HG02885 (cell line): ENCODE data around the gene RIT2.

Experiments used
- ATAC-seq: cut with Tn5 transposase; IDR thresholded peaks from one replicate; pipeline ENCODE4 v1.9.1; 2021; ENCODE audit warnings: mild to moderate bottlenecking; ENCODE audit not compliant: unreplicated experiment, poor library complexity

Gene RIT2

GRCh38 chr18:43092539-43092938 lies 22.9 kb downstream of the RIT2 start:
- ATAC-seq, result no peak

- ATAC-seq, result no peak
These were observed 34.1 kb downstream of the RIT2 start for GRCh38 chr18:43081396-43081795.

- no peak for ATAC-seq
These were observed 34.8 kb downstream of the RIT2 start for GRCh38 chr18:43080671-43081070.

- ATAC-seq, result no peak
These were observed 36.1 kb downstream of the RIT2 start for GRCh38 chr18:43079422-43079821.

GRCh38 chr18:43078478-43079092 lies 36.9 kb downstream of the RIT2 start:
- ATAC-seq, result no peak

- ATAC-seq, result no peak
These were observed 37.8 kb downstream of the RIT2 start for GRCh38 chr18:43077510-43078308.

- ATAC-seq, result no peak
These were observed 41.7 kb downstream of the RIT2 start for GRCh38 chr18:43073771-43074170.

- ATAC-seq, result no peak
These were observed 46.7 kb downstream of the RIT2 start for GRCh38 chr18:43068781-43069180.

- ATAC-seq, result no peak
These were observed 47.9 kb downstream of the RIT2 start for GRCh38 chr18:43067570-43067969.

GRCh38 chr18:43061816-43062215 lies 53.7 kb downstream of the RIT2 start:
- ATAC-seq, result no peak

GRCh38 chr18:43061318-43061717 lies 54.2 kb downstream of the RIT2 start:
- no peak for ATAC-seq

- no peak for ATAC-seq
These were observed 55.5 kb downstream of the RIT2 start for GRCh38 chr18:43060020-43060419.

GRCh38 chr18:43054815-43055519 lies 60.5 kb downstream of the RIT2 start:
- ATAC-seq, result no peak

GRCh38 chr18:43049021-43049420 lies 66.5 kb downstream of the RIT2 start:
- no peak for ATAC-seq

- ATAC-seq, result no peak
These were observed 69.2 kb downstream of the RIT2 start for GRCh38 chr18:43046322-43046721.

- no peak for ATAC-seq
These were observed 71.9 kb downstream of the RIT2 start for GRCh38 chr18:43043626-43044025.

GRCh38 chr18:43040281-43040680 lies 75.2 kb downstream of the RIT2 start:
- no peak for ATAC-seq

GRCh38 chr18:43034683-43035500 lies 80.6 kb downstream of the RIT2 start:
- no peak for ATAC-seq

- no peak for ATAC-seq
These were observed 84.3 kb downstream of the RIT2 start for GRCh38 chr18:43031169-43031568.

- no peak for ATAC-seq
These were observed 86.1 kb downstream of the RIT2 start for GRCh38 chr18:43029414-43029813.

GRCh38 chr18:43022874-43023273 lies 92.6 kb downstream of the RIT2 start:
- peak; percentile 48 for ATAC-seq
